ENCODE data around the gene MID1.

Gene MID1

DNA sequence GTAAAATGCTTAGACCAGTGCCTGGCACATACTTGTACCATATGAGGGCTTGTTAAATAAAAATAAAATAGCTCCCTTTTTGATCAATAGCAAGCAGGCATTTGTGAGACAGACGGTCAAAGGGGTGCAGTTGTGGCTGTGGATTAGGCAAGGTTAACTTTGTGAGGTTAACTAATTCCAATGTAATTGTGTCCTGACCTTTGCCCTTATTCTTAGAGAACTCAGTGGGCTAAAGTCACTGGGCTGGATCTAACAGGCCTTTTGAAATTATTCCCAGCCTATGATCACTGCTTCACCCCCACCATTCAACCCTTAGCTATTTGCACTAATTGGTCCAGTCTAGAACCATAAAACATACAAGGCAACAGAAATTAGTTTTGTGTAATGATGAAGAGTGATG lies 166.4 kb downstream of the MID1 start:
- Histone ChIP-seq H3K27me3 (ENCODE audit: control insufficient read depth in 1 of 2, insufficient read depth in 2 of 2, low read length in 2 of 2) (no peaks in the 10 kb centered on the region), H3K36me3 (ENCODE audit: insufficient read depth, low read length) (peaks cover 10% of the 10 kb centered on the region), H3K9ac (ENCODE audit: low read length) (no peak overlapping the region), H3K9me3 (ENCODE audit: low read length) (no peaks in the 10 kb centered on the region), H3K27ac (ENCODE audit: low read depth, low read length) (no peak overlapping the region), H3K4me3 (ENCODE audit: low read depth in 1 of 2, low read length in 2 of 2) (no peak overlapping the region), H3K4me1 (ENCODE audit: insufficient read depth, low read length) (no peaks in the 10 kb centered on the region)

DNA sequence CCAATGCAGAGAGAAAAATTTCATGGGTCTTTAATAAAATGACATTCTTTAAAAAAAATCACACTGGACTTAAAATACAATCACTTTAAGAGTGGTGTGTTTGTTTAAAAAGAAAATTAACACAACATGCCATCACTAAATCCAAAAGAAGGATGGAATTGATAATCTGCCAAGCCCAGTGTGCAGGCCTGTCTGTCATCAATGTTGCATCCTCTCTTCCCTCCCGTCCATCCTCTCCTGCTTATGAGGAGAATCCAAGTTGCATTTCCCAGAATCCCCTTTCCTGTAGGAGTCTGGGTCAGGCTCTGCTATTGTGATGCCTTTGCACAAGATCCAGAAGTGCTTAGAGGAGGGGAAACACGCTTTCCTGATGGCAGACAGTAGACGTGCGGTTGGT lies 169.4 kb downstream of the MID1 start:
- Histone ChIP-seq H3K27ac (ENCODE audit: low read depth, low read length) (no peak overlapping the region), H3K4me1 (ENCODE audit: insufficient read depth, low read length) (no peaks in the 10 kb centered on the region), H3K36me3 (ENCODE audit: insufficient read depth, low read length) (peaks cover 10% of the 10 kb centered on the region), H3K27me3 (ENCODE audit: control insufficient read depth in 1 of 2, insufficient read depth in 2 of 2, low read length in 2 of 2) (no peaks in the 10 kb centered on the region), H3K9me3 (ENCODE audit: low read length) (no peaks in the 10 kb centered on the region), H3K9ac (ENCODE audit: low read length) (no peak overlapping the region), H3K4me3 (ENCODE audit: low read depth in 1 of 2, low read length in 2 of 2) (no peak overlapping the region)

DNA sequence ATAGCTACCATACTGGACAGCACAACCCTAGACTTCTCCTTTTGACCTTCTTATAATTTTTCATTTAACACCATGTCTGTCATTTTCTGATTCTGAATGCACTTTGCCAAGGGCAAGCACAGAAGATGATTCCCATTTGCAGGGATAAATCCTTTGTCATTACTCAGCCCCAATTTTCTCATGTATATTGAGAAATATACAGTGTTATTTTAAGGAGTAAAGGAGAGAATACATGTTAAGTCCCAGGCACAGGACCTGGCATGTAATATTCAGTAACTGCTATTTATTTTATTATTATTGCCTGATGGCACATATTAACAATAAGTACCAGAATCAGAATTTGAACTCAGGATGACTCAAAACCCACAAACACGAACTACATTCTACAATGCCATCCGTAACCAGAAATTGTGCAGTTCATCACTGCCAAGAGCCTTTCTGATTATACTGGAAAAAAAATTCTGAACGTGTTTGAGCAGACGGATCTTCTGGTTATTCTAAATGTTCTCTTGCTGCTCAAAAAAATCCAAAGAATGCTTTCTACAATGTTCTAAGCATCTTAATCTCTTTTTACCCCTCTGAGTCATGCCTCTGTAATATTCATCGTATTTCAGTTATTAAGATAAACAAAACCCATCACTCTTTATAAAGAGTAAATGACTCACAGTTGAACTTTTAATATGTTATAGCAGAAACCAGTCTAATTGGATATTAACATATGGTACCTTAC lies 170.0 kb downstream of the MID1 start:
- no peaks in the 10 kb centered on the region for H3K27me3 ChIP-seq (ENCODE audit: control insufficient read depth in 1 of 2, insufficient read depth in 2 of 2, low read length in 2 of 2)
- no peaks in the 10 kb centered on the region for H3K9me3 ChIP-seq (ENCODE audit: low read length)

GRCh38 chrX:10447564-10448214 lies 172.7 kb downstream of the MID1 start:
- H3K4me1 ChIP-seq (ENCODE audit: insufficient read depth, low read length), result no peaks in the 10 kb centered on the region
- H3K9me3 ChIP-seq (ENCODE audit: low read length), result no peaks in the 10 kb centered on the region
- no peak overlapping the region for H3K9ac ChIP-seq (ENCODE audit: low read length)
- H3K27ac ChIP-seq (ENCODE audit: low read depth, low read length), result no peak overlapping the region
- H3K36me3 ChIP-seq (ENCODE audit: insufficient read depth, low read length), result peaks cover 5% of the 10 kb centered on the region
- no peak overlapping the region for H3K4me3 ChIP-seq (ENCODE audit: low read depth in 1 of 2, low read length in 2 of 2)
- H3K27me3 ChIP-seq (ENCODE audit: control insufficient read depth in 1 of 2, insufficient read depth in 2 of 2, low read length in 2 of 2), result no peaks in the 10 kb centered on the region

More for the DNA sequence above, 170.0 kb downstream of the MID1 start:
- Histone ChIP-seq H3K4me3 (ENCODE audit: low read depth in 1 of 2, low read length in 2 of 2) (no peak overlapping the region), H3K36me3 (ENCODE audit: insufficient read depth, low read length) (peaks cover 10% of the 10 kb centered on the region), H3K9ac (ENCODE audit: low read length) (no peak overlapping the region), H3K4me1 (ENCODE audit: insufficient read depth, low read length) (no peaks in the 10 kb centered on the region), H3K27ac (ENCODE audit: low read depth, low read length) (no peak overlapping the region)

DNA sequence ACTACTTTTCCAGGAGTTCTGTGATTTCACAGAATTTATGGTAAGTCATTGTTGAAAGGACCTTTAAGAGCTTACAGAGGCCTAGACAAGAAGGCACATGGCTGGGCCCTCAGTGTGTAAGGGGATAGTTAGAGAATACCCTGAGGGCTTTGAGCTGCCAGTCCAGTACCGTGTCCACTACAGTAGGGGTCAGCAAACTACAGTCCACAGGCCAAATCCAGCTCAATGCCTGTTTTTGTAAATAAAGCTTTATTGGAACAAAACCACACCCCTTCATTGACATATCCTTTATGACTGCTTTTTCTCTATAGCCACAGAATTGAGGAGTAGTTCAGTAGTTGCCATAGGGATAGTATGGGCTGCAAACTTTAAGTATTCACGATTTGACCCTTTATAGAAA lies 176.2 kb downstream of the MID1 start:
- Histone ChIP-seq H3K36me3 (ENCODE audit: insufficient read depth, low read length) (no peaks in the 10 kb centered on the region), H3K4me1 (ENCODE audit: insufficient read depth, low read length) (no peaks in the 10 kb centered on the region), H3K9ac (ENCODE audit: low read length) (no peak overlapping the region), H3K27me3 (ENCODE audit: control insufficient read depth in 1 of 2, insufficient read depth in 2 of 2, low read length in 2 of 2) (no peaks in the 10 kb centered on the region), H3K27ac (ENCODE audit: low read depth, low read length) (no peak overlapping the region), H3K4me3 (ENCODE audit: low read depth in 1 of 2, low read length in 2 of 2) (no peak overlapping the region), H3K9me3 (ENCODE audit: low read length) (no peaks in the 10 kb centered on the region)

GRCh38 chrX:10441464-10441863 lies 178.9 kb downstream of the MID1 start:
- no peaks in the 10 kb centered on the region for H3K4me1 ChIP-seq (ENCODE audit: insufficient read depth, low read length)
- H3K4me3 ChIP-seq (ENCODE audit: low read depth in 1 of 2, low read length in 2 of 2), result no peak overlapping the region
- no peaks in the 10 kb centered on the region for H3K36me3 ChIP-seq (ENCODE audit: insufficient read depth, low read length)
- no peak overlapping the region for H3K27ac ChIP-seq (ENCODE audit: low read depth, low read length)
- no peak overlapping the region for H3K9ac ChIP-seq (ENCODE audit: low read length)
- no peaks in the 10 kb centered on the region for H3K27me3 ChIP-seq (ENCODE audit: control insufficient read depth in 1 of 2, insufficient read depth in 2 of 2, low read length in 2 of 2)
- no peaks in the 10 kb centered on the region for H3K9me3 ChIP-seq (ENCODE audit: low read length)

GRCh38 chrX:10433296-10433965 lies 187.0 kb downstream of the MID1 start:
- no peak overlapping the region for H3K9ac ChIP-seq (ENCODE audit: low read length)
- no peaks in the 10 kb centered on the region for H3K27me3 ChIP-seq (ENCODE audit: control insufficient read depth in 1 of 2, insufficient read depth in 2 of 2, low read length in 2 of 2)
- H3K36me3 ChIP-seq (ENCODE audit: insufficient read depth, low read length), result no peaks in the 10 kb centered on the region
- no peaks in the 10 kb centered on the region for H3K9me3 ChIP-seq (ENCODE audit: low read length)
- no peak overlapping the region for H3K27ac ChIP-seq (ENCODE audit: low read depth, low read length)
- H3K4me3 ChIP-seq (ENCODE audit: low read depth in 1 of 2, low read length in 2 of 2), result no peak overlapping the region
- no peaks in the 10 kb centered on the region for H3K4me1 ChIP-seq (ENCODE audit: insufficient read depth, low read length)

- H3K9me3 ChIP-seq (ENCODE audit: low read length), result no peaks in the 10 kb centered on the region
- H3K9ac ChIP-seq (ENCODE audit: low read length), result no peak overlapping the region
- H3K36me3 ChIP-seq (ENCODE audit: insufficient read depth, low read length), result no peaks in the 10 kb centered on the region
- no peaks in the 10 kb centered on the region for H3K27me3 ChIP-seq (ENCODE audit: control insufficient read depth in 1 of 2, insufficient read depth in 2 of 2, low read length in 2 of 2)
- H3K4me1 ChIP-seq (ENCODE audit: insufficient read depth, low read length), result no peaks in the 10 kb centered on the region
- H3K27ac ChIP-seq (ENCODE audit: low read depth, low read length), result no peak overlapping the region
- H3K4me3 ChIP-seq (ENCODE audit: low read depth in 1 of 2, low read length in 2 of 2), result no peak overlapping the region
Observed at GRCh38 chrX:10429908-10430307, 190.5 kb downstream of the MID1 start.

DNA sequence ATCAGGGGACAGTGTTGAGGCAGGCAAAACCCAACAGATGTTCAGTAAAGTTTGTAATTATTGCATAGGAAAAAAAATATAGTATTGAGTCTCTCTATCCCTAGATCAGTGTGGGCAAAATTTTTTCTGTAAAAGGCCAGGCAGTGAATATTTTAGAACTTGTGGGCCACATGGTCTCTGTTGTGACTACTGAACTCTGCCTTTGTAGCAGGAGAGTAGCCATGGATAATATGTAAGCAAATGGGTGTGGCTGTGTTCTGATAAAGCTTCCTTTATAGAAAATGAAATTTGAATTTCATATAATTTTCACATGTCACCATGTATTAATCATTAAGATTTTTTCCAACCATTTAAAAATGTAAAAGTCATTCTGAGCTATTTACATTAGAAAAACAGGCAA lies 193.1 kb downstream of the MID1 start:
- Histone ChIP-seq H3K27ac (ENCODE audit: low read depth, low read length) (no peak overlapping the region), H3K9me3 (ENCODE audit: low read length) (no peaks in the 10 kb centered on the region), H3K27me3 (ENCODE audit: control insufficient read depth in 1 of 2, insufficient read depth in 2 of 2, low read length in 2 of 2) (no peaks in the 10 kb centered on the region), H3K4me3 (ENCODE audit: low read depth in 1 of 2, low read length in 2 of 2) (no peak overlapping the region), H3K9ac (ENCODE audit: low read length) (no peak overlapping the region), H3K4me1 (ENCODE audit: insufficient read depth, low read length) (no peaks in the 10 kb centered on the region), H3K36me3 (ENCODE audit: insufficient read depth, low read length) (no peaks in the 10 kb centered on the region)

GRCh38 chrX:10423716-10424115 lies 196.7 kb downstream of the MID1 start:
- Histone ChIP-seq H3K4me1 (ENCODE audit: insufficient read depth, low read length) (no peaks in the 10 kb centered on the region), H3K9ac (ENCODE audit: low read length) (no peak overlapping the region), H3K4me3 (ENCODE audit: low read depth in 1 of 2, low read length in 2 of 2) (no peak overlapping the region), H3K9me3 (ENCODE audit: low read length) (no peaks in the 10 kb centered on the region), H3K36me3 (ENCODE audit: insufficient read depth, low read length) (no peaks in the 10 kb centered on the region), H3K27me3 (ENCODE audit: control insufficient read depth in 1 of 2, insufficient read depth in 2 of 2, low read length in 2 of 2) (no peaks in the 10 kb centered on the region), H3K27ac (ENCODE audit: low read depth, low read length) (no peak overlapping the region)

DNA sequence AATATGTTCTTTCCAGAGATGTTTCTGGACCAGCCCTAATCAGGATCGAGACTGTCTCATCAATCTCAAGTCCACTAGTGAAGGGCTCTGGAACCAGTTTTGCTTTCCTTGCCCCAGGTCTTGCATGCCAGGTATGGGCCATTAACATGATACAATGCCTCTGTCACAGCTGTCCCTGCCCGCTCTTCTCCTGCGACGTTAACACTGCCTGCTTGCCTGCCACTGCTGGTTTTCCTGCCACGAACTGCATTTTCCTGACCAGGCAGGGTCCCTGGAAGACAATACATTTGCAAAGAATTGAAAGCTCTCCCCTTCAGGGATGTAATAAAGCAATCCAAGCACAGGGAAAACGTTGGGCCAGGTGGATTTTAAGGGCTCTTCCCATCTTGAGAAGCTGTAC lies 200.3 kb downstream of the MID1 start:
- Histone ChIP-seq H3K4me1 (ENCODE audit: insufficient read depth, low read length) (no peaks in the 10 kb centered on the region), H3K9ac (ENCODE audit: low read length) (no peak overlapping the region), H3K4me3 (ENCODE audit: low read depth in 1 of 2, low read length in 2 of 2) (no peak overlapping the region), H3K9me3 (ENCODE audit: low read length) (no peaks in the 10 kb centered on the region), H3K27me3 (ENCODE audit: control insufficient read depth in 1 of 2, insufficient read depth in 2 of 2, low read length in 2 of 2) (no peaks in the 10 kb centered on the region), H3K36me3 (ENCODE audit: insufficient read depth, low read length) (no peaks in the 10 kb centered on the region), H3K27ac (ENCODE audit: low read depth, low read length) (no peak overlapping the region)
